GM18861 (cell line): ENCODE data around the gene VCL.
"Not testable (repeated sequence)": the region's sequence is repeated elsewhere in the genome, so short reads cannot be mapped to it uniquely, and the experiment has no call there.

ENCODE experiments used
- ATAC-seq: cut with Tn5 transposase; IDR thresholded peaks from one replicate; pipeline ENCODE4 v1.9.1; 2021; ENCODE audit not compliant: unreplicated experiment

VCL gene

GRCh38 chr10:74000892-74001669 is 3.2 kb downstream of the VCL start:
- no peak for ATAC-seq

GRCh38 chr10:74006269-74006668 is 8.4 kb downstream of the VCL start:
- ATAC-seq, result no peak

GRCh38 chr10:74008212-74008731 is 10.4 kb downstream of the VCL start:
- peak; percentile 75 for ATAC-seq

GRCh38 chr10:74011017-74011416 is 13.1 kb downstream of the VCL start:
- ATAC-seq, result no peak

GRCh38 chr10:74011770-74012169 is 13.9 kb downstream of the VCL start:
- no peak for ATAC-seq

- no peak for ATAC-seq
Observed at GRCh38 chr10:74012480-74012879, 14.6 kb downstream of the VCL start.

- no peak for ATAC-seq
Observed at GRCh38 chr10:74013004-74013403, 15.1 kb downstream of the VCL start.

- not testable (repeated sequence) for ATAC-seq
Observed at GRCh38 chr10:74014574-74014973, 16.7 kb downstream of the VCL start.

GRCh38 chr10:74018241-74018640 is 20.3 kb downstream of the VCL start:
- ATAC-seq, result no peak

GRCh38 chr10:74021248-74022055 is 23.5 kb downstream of the VCL start:
- ATAC-seq, result no peak

- ATAC-seq, result no peak
Observed at GRCh38 chr10:74022926-74023629, 25.2 kb downstream of the VCL start.

GRCh38 chr10:74024600-74024999 is 26.7 kb downstream of the VCL start:
- ATAC-seq, result no peak

- no peak for ATAC-seq
Observed at GRCh38 chr10:74025380-74025978, 27.6 kb downstream of the VCL start.

GRCh38 chr10:74026428-74027015 is 28.6 kb downstream of the VCL start:
- no peak for ATAC-seq

GRCh38 chr10:74027702-74028101 is 29.8 kb downstream of the VCL start:
- no peak for ATAC-seq

GRCh38 chr10:74029943-74030342 is 32.0 kb downstream of the VCL start:
- ATAC-seq, result no peak

GRCh38 chr10:74032208-74032607 is 34.3 kb downstream of the VCL start:
- ATAC-seq, result not testable (repeated sequence)

GRCh38 chr10:74032900-74033655 is 35.2 kb downstream of the VCL start:
- ATAC-seq, result no peak

GRCh38 chr10:74033702-74034101 is 35.8 kb downstream of the VCL start:
- ATAC-seq, result no peak

GRCh38 chr10:74034301-74034700 is 36.4 kb downstream of the VCL start:
- no peak for ATAC-seq
